SH-SY5Y (cell line): ENCODE data around the gene SLC22A3.

Source experiments
- GATA2 ChIP-seq: IDR thresholded peaks from 2 replicates; pipeline ENCODE4 v1.6.1; 2011; ENCODE audit warnings: mild to moderate bottlenecking, low read depth, low read length
- GATA3 ChIP-seq: IDR thresholded peaks from 2 replicates; pipeline ENCODE4 v1.6.1; 2011; ENCODE audit warnings: low read depth, mild to moderate bottlenecking, low read length, moderate library complexity

Gene SLC22A3

DNA sequence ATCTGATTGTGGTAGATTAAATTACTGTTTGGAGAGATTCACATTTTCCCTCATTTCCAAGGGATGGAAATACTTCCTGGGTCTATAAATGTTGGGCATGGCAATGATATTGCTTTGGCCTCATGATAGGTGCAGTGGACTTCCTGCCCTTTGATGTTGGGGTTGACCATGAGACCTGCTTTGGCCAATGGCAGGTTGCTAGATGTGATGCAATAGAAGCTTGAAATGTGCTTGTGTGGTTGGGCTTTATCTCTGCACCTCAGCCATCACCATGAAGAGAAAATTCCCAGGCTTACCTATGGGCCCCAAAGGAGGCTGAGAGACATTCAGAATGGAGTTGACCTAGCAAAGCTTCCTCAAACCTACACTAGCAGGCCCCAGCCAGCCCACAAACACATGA is 69.4 kb downstream of the SLC22A3 start:
- TF ChIP-seq GATA3: no peak
- TF ChIP-seq GATA2: no peak

DNA sequence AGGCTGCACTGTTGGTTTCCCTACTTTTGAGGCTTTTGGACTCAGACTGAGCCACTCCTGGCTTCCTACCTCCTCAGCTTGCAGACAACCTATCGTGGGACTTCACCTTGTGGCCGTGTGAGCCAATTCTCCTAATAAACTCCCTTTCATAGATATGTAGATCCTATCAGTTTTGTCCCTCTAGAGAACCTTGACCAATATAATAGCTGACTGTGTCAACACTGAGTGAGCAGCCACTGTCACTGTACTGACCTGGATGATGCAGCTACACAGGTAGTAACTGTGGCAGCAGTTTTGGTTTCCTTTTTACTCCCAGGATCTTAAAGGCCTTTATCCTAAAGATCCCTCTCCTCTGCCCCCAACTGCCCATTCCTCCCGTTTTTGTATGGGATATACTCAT is 70.2 kb downstream of the SLC22A3 start:
- TF ChIP-seq GATA3: no peak
- TF ChIP-seq GATA2: no peak

DNA sequence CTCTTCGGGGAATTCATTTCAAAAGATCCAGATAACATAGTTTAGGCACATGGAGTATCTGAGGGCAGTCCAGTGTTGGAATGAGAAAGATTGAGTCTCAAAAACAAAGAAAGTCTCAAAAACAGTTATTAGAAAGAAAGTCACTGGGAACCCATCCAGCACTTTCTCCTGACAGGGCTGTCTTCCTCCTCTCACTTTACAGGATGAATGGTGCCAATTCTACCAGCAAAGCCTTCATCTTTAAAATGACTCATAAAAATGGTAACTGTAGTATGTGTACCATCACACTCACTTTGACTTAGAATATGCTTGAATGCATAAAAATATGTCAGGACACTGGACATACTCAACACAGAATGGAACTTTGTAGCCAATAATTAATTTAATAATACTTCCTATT is 71.3 kb downstream of the SLC22A3 start:
- no peak for TF ChIP-seq GATA2
- no peak for TF ChIP-seq GATA3

DNA sequence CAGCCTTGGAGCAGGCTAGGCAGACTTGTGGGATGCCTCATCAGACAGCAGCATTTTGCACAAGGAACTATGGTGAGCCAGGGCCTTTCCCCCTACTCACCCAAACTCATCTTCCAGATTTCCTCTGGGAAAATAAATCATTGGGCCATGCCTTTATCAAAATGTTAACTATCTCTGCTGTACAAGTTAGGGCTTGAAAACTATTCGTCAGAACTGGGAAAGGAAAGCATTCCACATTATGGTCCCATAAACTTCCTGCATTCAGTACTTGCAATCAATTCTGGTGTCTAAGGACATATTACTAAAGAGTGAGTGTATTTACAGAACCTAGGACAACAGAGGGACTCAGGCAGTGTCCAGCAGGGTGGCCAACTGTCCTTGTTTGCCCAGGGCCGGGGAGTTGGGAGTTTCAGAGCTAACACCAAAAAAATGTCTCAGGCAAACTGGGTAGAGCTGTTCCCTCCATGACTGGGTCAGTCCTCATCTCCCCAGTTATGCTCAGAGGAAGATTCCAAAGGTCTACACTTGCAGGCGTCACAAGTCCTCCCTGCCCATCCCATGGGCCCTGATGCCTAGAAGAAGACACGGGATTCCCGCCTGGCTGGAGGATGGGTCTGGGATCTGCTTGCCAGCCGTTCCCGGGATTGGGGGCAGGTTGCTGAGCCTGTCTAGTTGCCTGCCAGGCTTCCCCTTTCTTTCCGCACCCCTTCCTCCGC is 72.2 kb downstream of the SLC22A3 start:
- TF ChIP-seq GATA3: no peak
- no peak for TF ChIP-seq GATA2

GRCh38 chr6:160420969-160421556 is 72.9 kb downstream of the SLC22A3 start:
- TF ChIP-seq GATA3: no peak
- no peak for TF ChIP-seq GATA2

DNA sequence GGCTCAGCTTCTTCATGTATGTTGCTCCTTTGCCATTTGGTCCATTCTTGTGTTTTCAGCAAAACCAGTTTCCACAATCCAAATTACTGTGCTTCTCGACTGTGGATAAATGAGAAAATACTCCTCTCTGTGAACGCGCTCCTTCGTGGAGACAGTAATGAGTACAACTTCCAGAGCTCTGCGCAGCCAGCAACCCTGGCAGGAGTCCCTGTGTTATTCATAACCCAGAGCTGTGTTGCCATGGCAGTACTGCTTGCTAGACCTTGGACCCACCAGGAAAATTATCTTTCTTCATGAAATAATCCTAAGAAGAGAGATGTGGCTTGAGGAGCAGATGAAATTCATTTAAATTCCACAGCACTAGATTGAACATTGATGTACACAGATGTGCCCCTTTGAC is 73.7 kb downstream of the SLC22A3 start:
- TF ChIP-seq GATA3 (no peak), GATA2 (no peak)

DNA sequence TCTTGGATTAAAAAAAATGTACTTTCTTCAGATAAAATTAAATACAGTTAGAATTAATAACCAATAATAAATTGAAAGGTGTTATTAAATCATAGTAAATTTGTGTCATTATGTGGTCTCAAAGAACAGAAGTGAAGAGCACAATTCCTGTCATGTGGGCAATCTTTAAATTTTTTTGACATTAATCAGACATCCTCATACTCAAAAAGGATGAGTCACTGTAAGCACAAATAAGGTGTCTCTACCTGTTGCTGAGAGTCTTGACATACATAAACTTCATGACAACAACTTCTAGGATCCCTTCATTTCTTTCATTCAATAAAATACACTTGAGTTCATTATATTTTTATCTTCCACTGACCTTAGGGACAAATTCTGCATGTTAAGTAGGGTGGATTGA is 76.1 kb downstream of the SLC22A3 start:
- TF ChIP-seq GATA2 (no peak), GATA3 (no peak)

GRCh38 chr6:160426136-160426535 is 78.0 kb downstream of the SLC22A3 start:
- TF ChIP-seq GATA3 (no peak), GATA2 (no peak)

DNA sequence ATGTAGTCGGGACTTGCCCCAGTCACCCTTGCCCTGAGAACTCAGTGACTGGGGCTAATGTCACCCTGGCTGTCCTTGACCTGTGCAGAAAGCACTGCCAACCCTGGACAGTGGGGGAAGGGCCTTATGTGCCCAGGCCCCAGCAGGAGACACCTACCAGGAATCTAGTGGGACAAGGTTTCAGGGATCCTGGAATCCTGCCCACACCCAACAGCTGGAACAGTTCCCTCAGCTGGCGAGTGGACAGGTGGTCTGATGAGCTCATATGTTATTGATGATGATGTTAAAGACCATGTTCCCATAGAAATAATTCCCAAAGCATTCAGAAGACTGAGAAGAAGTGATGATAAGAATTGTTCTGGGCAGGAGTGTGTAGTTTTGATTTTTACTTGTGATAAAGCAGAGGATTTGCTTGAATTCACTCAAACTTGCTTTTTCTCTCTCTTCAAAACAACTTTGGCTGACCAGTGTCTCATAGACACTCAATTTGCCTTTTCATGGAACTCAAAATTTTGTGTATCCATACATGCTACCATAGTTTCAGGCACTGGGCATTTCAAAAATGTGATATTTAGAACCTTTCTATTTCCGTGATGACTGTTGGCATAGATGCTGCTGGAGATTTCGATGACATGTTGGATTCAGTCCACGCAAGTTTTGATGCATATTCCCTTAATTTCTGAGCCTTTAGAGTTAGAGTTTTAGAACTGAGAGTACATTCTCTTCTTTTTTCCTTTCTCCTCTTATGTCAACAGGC is 79.3 kb downstream of the SLC22A3 start:
- no peak for TF ChIP-seq GATA3
- no peak for TF ChIP-seq GATA2

- TF ChIP-seq GATA3 (no peak), GATA2 (no peak)
Measured at GRCh38 chr6:160428069-160428430, 79.9 kb downstream of the SLC22A3 start.

DNA sequence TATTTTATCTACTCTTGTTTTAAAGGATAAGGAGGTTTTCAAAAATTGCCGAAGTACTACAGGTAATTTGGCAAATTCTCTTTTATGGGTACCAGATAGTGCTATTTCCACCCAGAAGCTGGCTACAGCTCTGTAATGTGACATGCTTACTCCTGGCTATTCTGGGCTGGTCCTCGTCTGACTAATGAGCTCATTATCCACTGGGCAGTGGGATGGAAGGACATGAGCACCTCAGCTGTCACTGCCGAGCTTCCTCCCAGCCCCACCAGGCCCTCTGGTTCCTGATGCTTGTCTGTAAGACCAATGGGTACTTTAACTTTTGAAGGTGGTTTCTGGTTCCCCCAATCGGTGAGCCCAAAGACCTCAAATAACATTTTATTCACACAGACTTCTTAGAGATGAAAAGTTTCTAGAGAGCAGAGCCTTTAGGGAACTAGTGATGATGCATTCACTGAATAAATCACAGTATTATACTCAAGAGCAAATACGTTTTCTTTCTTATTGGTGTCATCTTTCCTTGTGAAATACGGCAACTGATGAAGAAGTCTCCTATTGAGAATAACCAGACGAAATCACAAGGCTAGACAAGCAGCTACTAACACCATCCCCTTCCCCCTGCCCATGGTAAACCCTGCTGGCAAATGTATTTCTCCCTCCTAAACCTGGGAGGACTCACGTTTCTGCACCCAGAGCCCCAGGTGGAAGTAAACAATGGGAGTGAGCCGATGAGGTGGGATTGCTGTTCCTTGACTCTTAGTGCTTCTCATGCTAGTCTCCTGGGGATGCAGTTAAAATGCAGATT is 80.8 kb downstream of the SLC22A3 start:
- no peak for TF ChIP-seq GATA3
- TF ChIP-seq GATA2: no peak

DNA sequence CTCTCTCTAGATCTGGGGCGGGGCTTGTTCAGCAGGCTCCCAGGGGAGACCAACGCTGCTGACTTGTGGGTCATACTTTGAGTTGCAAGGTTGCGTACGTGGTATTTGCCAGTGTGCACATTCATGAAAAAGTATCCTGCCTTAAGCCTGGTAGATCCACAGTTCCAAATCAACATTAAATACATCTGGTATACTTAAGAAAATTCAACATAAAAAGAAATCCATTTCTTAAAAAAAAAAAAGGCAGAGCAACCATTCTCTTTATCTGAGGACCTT is 81.4 kb downstream of the SLC22A3 start:
- TF ChIP-seq GATA3 (no peak), GATA2 (no peak)

- TF ChIP-seq GATA3: no peak
- no peak for TF ChIP-seq GATA2
Measured at GRCh38 chr6:160430203-160430602, 82.0 kb downstream of the SLC22A3 start.

- TF ChIP-seq GATA2: no peak
- TF ChIP-seq GATA3: no peak
Measured at GRCh38 chr6:160430751-160431150, 82.6 kb downstream of the SLC22A3 start.

DNA sequence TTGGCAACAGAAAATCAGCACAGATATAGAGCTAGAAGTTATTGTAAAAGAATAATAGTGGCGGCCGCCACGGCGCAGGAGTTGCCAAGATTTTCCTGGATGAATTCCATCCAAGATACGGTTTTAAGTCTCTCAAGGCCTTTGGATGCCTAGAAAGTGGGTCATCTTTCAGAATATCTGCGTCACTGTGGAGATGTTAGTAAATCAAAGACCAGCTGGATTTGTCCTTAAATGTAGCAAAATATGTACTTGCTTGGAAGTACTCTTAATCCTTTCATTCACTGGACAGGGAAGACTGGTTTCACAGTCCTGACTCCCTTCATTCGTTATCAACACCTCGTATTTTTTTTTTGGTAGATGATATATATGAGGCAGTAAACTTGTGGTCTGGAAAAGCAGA is 83.0 kb downstream of the SLC22A3 start:
- TF ChIP-seq GATA2 (no peak), GATA3 (no peak)
